Nephron (organoid): ENCODE measurements around the gene TRAF7.

ENCODE experiments used
- H3K27ac Mint-ChIP-seq, 3 experiments: 2 replicates each; pipeline ENCODE4 v1.8.0; 2020; ENCODE audit warnings: mixed read lengths in 3 of 3, mild to moderate bottlenecking in 2 of 3, moderate library complexity in 1 of 3
- H3K27me3 Mint-ChIP-seq: 2 replicates; pipeline ENCODE4 v1.8.0; 2021; ENCODE audit warnings: low read depth, mild to moderate bottlenecking, moderate library complexity, mixed read lengths
- H3K36me3 Mint-ChIP-seq: 2 replicates; pipeline ENCODE4 v1.8.0; 2020; ENCODE audit warnings: low read depth, mixed read lengths
- H3K4me1 Mint-ChIP-seq: 2 replicates; pipeline ENCODE4 v1.8.0; 2020; ENCODE audit warnings: mixed read lengths
- H3K4me3 Mint-ChIP-seq, 3 experiments: 2 replicates each; pipeline ENCODE4 v1.8.0; 2020; ENCODE audit warnings: mild to moderate bottlenecking in 3 of 3, mixed read lengths in 3 of 3, moderate library complexity in 2 of 3
- H3K9me3 Mint-ChIP-seq: 2 replicates; pipeline ENCODE4 v1.8.0; 2020; ENCODE audit warnings: mixed read lengths
- TF ChIP-seq, protein P1 (sequence below), 3 experiments: fragments of 200-600 bp; sonication (generic); IDR thresholded peaks; one replicate each; pipeline ENCODE4 v1.5.0; 2021; ENCODE audit warnings: antibody characterized with exemption in 3 of 3; ENCODE audit not compliant: unreplicated experiment in 3 of 3

The TRAF7 gene

GRCh38 chr16:2204416-2205103 is 49.0 kb downstream of the TRAF7 start:
- peak overlapping the region; percentile 69 to 91 (median 83) for H3K27ac Mint-ChIP-seq
- peaks cover 10% of the 10 kb centered on the region for H3K36me3 Mint-ChIP-seq
- peaks cover 18% of the 10 kb centered on the region for H3K4me1 Mint-ChIP-seq
- no peaks in the 10 kb centered on the region for H3K9me3 Mint-ChIP-seq
- H3K4me3 Mint-ChIP-seq, result peak overlapping the region; percentile 81 to 86 (median 84)
- peaks cover 16% of the 10 kb centered on the region for H3K27me3 Mint-ChIP-seq
- TF ChIP-seq, protein P1, sequence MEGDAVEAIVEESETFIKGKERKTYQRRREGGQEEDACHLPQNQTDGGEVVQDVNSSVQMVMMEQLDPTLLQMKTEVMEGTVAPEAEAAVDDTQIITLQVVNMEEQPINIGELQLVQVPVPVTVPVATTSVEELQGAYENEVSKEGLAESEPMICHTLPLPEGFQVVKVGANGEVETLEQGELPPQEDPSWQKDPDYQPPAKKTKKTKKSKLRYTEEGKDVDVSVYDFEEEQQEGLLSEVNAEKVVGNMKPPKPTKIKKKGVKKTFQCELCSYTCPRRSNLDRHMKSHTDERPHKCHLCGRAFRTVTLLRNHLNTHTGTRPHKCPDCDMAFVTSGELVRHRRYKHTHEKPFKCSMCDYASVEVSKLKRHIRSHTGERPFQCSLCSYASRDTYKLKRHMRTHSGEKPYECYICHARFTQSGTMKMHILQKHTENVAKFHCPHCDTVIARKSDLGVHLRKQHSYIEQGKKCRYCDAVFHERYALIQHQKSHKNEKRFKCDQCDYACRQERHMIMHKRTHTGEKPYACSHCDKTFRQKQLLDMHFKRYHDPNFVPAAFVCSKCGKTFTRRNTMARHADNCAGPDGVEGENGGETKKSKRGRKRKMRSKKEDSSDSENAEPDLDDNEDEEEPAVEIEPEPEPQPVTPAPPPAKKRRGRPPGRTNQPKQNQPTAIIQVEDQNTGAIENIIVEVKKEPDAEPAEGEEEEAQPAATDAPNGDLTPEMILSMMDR (IDR thresholded peaks at IDR 0.05; ENCODE audit: unreplicated experiment in 3 of 3), result no peak

- TF ChIP-seq, protein P1 (IDR thresholded peaks at IDR 0.05; ENCODE audit: unreplicated experiment in 3 of 3), result peak in 2 of 3 experiments; percentile 27 to 46
- Mint-ChIP-seq H3K4me1 (peaks cover 18% of the 10 kb centered on the region), H3K4me3 (peak within 1 kb of the TSS; percentile 82 to 88 (median 86)), H3K27ac (peak within 1 kb of the TSS; percentile 69 to 91 (median 83)), H3K9me3 (no peaks in the 10 kb centered on the region), H3K27me3 (peaks cover 10% of the 10 kb centered on the region), H3K36me3 (peaks cover 10% of the 10 kb centered on the region)
These were observed 49.8 kb downstream of the TRAF7 start, which contains the start of gene MLST8 for GRCh38 chr16:2205104-2205966. MLST8 (plus strand) TSS chr16:2205454; CDS start chr16:2206086, 632 bp downstream.

GRCh38 chr16:2205967-2206313 is 50.4 kb downstream of the TRAF7 start:
- TF ChIP-seq, protein P1 (IDR thresholded peaks at IDR 0.05; ENCODE audit: unreplicated experiment in 3 of 3), result peak in 1 of 3 experiments; percentile 2
- no peaks in the 10 kb centered on the region for H3K9me3 Mint-ChIP-seq
- H3K4me3 Mint-ChIP-seq, result peak overlapping the region; percentile 82 to 88 (median 84)
- peaks cover 18% of the 10 kb centered on the region for H3K4me1 Mint-ChIP-seq
- peak overlapping the region; percentile 48 to 81 (median 77) for H3K27ac Mint-ChIP-seq
- peaks cover 4% of the 10 kb centered on the region for H3K27me3 Mint-ChIP-seq
- peaks cover 10% of the 10 kb centered on the region for H3K36me3 Mint-ChIP-seq

DNA sequence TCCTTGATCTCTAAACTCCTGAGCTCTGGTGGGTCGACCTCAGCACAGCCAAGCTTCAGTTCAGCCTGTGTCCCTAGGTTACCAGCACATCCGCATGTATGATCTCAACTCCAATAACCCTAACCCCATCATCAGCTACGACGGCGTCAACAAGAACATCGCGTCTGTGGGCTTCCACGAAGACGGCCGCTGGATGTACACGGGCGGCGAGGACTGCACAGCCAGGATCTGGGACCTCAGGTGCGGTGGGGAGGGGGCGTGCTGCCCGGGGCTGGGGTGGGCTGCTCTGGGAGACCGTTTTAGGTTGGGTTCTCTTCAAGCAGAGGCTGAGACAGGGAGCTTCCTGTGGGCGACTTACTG is 50.8 kb downstream of the TRAF7 start:
- Mint-ChIP-seq H3K4me1 (peaks cover 18% of the 10 kb centered on the region), H3K4me3 (peak overlapping the region; percentile 82 to 88 (median 84)), H3K27ac (peak overlapping the region; percentile 39 to 77 (median 48)), H3K9me3 (no peaks in the 10 kb centered on the region), H3K36me3 (peaks cover 10% of the 10 kb centered on the region), H3K27me3 (peaks cover 4% of the 10 kb centered on the region)
- TF ChIP-seq, protein P1 (IDR thresholded peaks at IDR 0.05; ENCODE audit: unreplicated experiment in 3 of 3), result no peak

GRCh38 chr16:2206780-2207433 is 51.3 kb downstream of the TRAF7 start:
- peak overlapping the region in 2 of 3 experiments; percentile 39 to 68 for H3K27ac Mint-ChIP-seq
- peaks cover 4% of the 10 kb centered on the region for H3K27me3 Mint-ChIP-seq
- H3K4me1 Mint-ChIP-seq, result peaks cover 23% of the 10 kb centered on the region
- TF ChIP-seq, protein P1 (IDR thresholded peaks at IDR 0.05; ENCODE audit: unreplicated experiment in 3 of 3), result no peak
- H3K36me3 Mint-ChIP-seq, result peaks cover 10% of the 10 kb centered on the region
- H3K9me3 Mint-ChIP-seq, result no peaks in the 10 kb centered on the region
- H3K4me3 Mint-ChIP-seq, result peak overlapping the region; percentile 82 to 88 (median 84)
